H9 (cell line): Measurements from ENCODE around the gene SENP8. TPM values are rescaled to one million over a fixed set of nuclear protein-coding genes. Genes with fewer than 3 reads are reported as not detected.

ENCODE experiments used
- DNase-seq: peaks from one replicate; pipeline ENCODE4 v3.0.0-alpha.2; 2017
- H2AFZ ChIP-seq: one replicate; pipeline ENCODE4 v1.6.1; 2013; ENCODE audit warnings: mild to moderate bottlenecking, low read length, control low read depth, moderate library complexity
- H2AK5ac ChIP-seq: 2 replicates; pipeline ENCODE4 v1.6.1; 2013; ENCODE audit warnings: low read length, control low read depth, mixed read lengths; ENCODE audit not compliant: insufficient read length
- H2BK120ac ChIP-seq: one replicate; pipeline ENCODE4 v1.6.1; 2013; ENCODE audit warnings: low read depth, mild to moderate bottlenecking, low read length, control low read depth, inconsistent platforms; ENCODE audit not compliant: poor library complexity, severe bottlenecking
- H2BK12ac ChIP-seq: 2 replicates; pipeline ENCODE4 v1.6.1; 2013; ENCODE audit warnings: low read length, control low read depth, mixed read lengths, low read depth; ENCODE audit not compliant: insufficient read length
- H2BK15ac ChIP-seq: 2 replicates; pipeline ENCODE4 v1.6.1; 2013; ENCODE audit warnings: low read depth, low read length, control low read depth
- H2BK20ac ChIP-seq: one replicate; pipeline ENCODE4 v1.6.1; 2013; ENCODE audit warnings: low read depth, mild to moderate bottlenecking, low read length, control low read depth, inconsistent platforms; ENCODE audit not compliant: poor library complexity, severe bottlenecking
- H2BK5ac ChIP-seq: 2 replicates; pipeline ENCODE4 v1.6.1; 2013; ENCODE audit warnings: low read length, control low read depth, mixed read lengths; ENCODE audit not compliant: insufficient read length
- H3K14ac ChIP-seq: 2 replicates; pipeline ENCODE4 v1.6.1; 2013; ENCODE audit warnings: low read length, control low read depth; ENCODE audit not compliant: insufficient read depth
- H3K18ac ChIP-seq: 2 replicates; pipeline ENCODE4 v1.6.1; 2013; ENCODE audit warnings: low read depth, mild to moderate bottlenecking, mixed read lengths, low read length, control low read depth; ENCODE audit not compliant: insufficient read length
- H3K23ac ChIP-seq: 2 replicates; pipeline ENCODE4 v1.6.1; 2013; ENCODE audit warnings: low read length, control low read depth, mixed read lengths, low read depth; ENCODE audit not compliant: insufficient read length
- H3K23me2 ChIP-seq: 2 replicates; pipeline ENCODE4 v1.6.1; 2013; ENCODE audit warnings: low read depth, mild to moderate bottlenecking, mixed read lengths, low read length, control low read depth; ENCODE audit not compliant: insufficient read length, poor library complexity, severe bottlenecking
- H3K27ac ChIP-seq: 2 replicates; pipeline ENCODE4 v1.5.1; 2013; ENCODE audit warnings: low read length, control low read depth, mixed read lengths, low read depth; ENCODE audit not compliant: insufficient read length
- H3K27me3 ChIP-seq: 2 replicates; pipeline ENCODE4 v1.6.1; 2013; ENCODE audit warnings: low read length, control low read depth, inconsistent platforms; ENCODE audit not compliant: insufficient read depth
- H3K4ac ChIP-seq: 2 replicates; pipeline ENCODE4 v1.6.1; 2013; ENCODE audit warnings: low read depth, mild to moderate bottlenecking, control low read depth, inconsistent platforms, low read length, moderate library complexity
- H3K4me1 ChIP-seq: 2 replicates; pipeline ENCODE4 v1.6.1; 2013; ENCODE audit warnings: low read length, control low read depth, inconsistent platforms; ENCODE audit not compliant: insufficient read depth
- H3K4me2 ChIP-seq: 2 replicates; pipeline ENCODE4 v1.6.1; 2013; ENCODE audit warnings: low read length, control low read depth, mixed read lengths; ENCODE audit not compliant: insufficient read length, insufficient read depth
- H3K56ac ChIP-seq: 2 replicates; pipeline ENCODE4 v1.6.1; 2013; ENCODE audit warnings: low read depth, mild to moderate bottlenecking, mixed read lengths, low read length, control low read depth; ENCODE audit not compliant: insufficient read length
- H3K79me1 ChIP-seq: 2 replicates; pipeline ENCODE4 v1.6.1; 2013; ENCODE audit warnings: low read depth, mild to moderate bottlenecking, moderate library complexity, low read length, control low read depth, inconsistent platforms; ENCODE audit not compliant: insufficient read depth, poor library complexity, severe bottlenecking
- H3K79me2 ChIP-seq: 2 replicates; pipeline ENCODE4 v1.6.1; 2013; ENCODE audit warnings: low read length, control low read depth, inconsistent platforms; ENCODE audit not compliant: insufficient read depth
- H3K9ac ChIP-seq: 2 replicates; pipeline ENCODE4 v1.6.1; 2013; ENCODE audit warnings: low read length, control low read depth, mixed read lengths; ENCODE audit not compliant: insufficient read length; ENCODE audit errors: extremely low read depth
- H3K9me3 ChIP-seq: one replicate; pipeline ENCODE4 v1.6.1; 2013; ENCODE audit warnings: low read depth, low read length, inconsistent platforms; ENCODE audit not compliant: control insufficient read depth
- H3T11ph ChIP-seq: one replicate; pipeline ENCODE4 v1.6.1; 2013; ENCODE audit warnings: mild to moderate bottlenecking, low read length, control low read depth, inconsistent platforms
- H4K20me1 ChIP-seq: one replicate; pipeline ENCODE4 v1.6.1; 2013; ENCODE audit not compliant: control insufficient read depth, insufficient read length, insufficient read depth
- H4K5ac ChIP-seq: 2 replicates; pipeline ENCODE4 v1.6.1; 2013; ENCODE audit warnings: low read depth, mild to moderate bottlenecking, mixed read lengths, low read length, control low read depth; ENCODE audit not compliant: insufficient read length
- H4K8ac ChIP-seq: replicated peaks from 2 replicates; pipeline ENCODE4 v1.6.1; 2013; ENCODE audit warnings: low read length, control low read depth, mixed read lengths, low read depth; ENCODE audit not compliant: insufficient read length
- H4K91ac ChIP-seq: 2 replicates; pipeline ENCODE4 v1.6.1; 2013; ENCODE audit warnings: low read depth, mild to moderate bottlenecking, moderate library complexity, mixed read lengths, low read length, control low read depth; ENCODE audit not compliant: insufficient read length
- H3K27ac Mint-ChIP-seq, 3 experiments: 2 replicates in 2 of 3; 3 replicates in 1 of 3; pipeline ENCODE4 v1.8.0; 2020 to 2021; ENCODE audit warnings: mixed read lengths in 3 of 3, mild to moderate bottlenecking in 1 of 3, moderate library complexity in 1 of 3
- H3K27me3 Mint-ChIP-seq: 2 replicates; pipeline ENCODE4 v1.8.0; 2021; ENCODE audit warnings: low read depth, mild to moderate bottlenecking, moderate library complexity, mixed read lengths
- H3K36me3 Mint-ChIP-seq, 3 experiments: 2 replicates in 2 of 3; 3 replicates in 1 of 3; pipeline ENCODE4 v1.8.0; 2020 to 2021; ENCODE audit warnings: low read depth in 3 of 3, mixed read lengths in 3 of 3; ENCODE audit not compliant: insufficient read depth in 1 of 3
- H3K4me1 Mint-ChIP-seq, 2 experiments: 2 replicates each; pipeline ENCODE4 v1.8.0; 2020; ENCODE audit warnings: mixed read lengths in 2 of 2
- H3K4me3 Mint-ChIP-seq, 2 experiments: 2 replicates in 1 of 2; 3 replicates in 1 of 2; pipeline ENCODE4 v1.8.0; 2020 to 2021; ENCODE audit warnings: mild to moderate bottlenecking in 2 of 2, mixed read lengths in 2 of 2, moderate library complexity in 1 of 2
- H3K9me3 Mint-ChIP-seq, 2 experiments: 2 replicates in 1 of 2; 3 replicates in 1 of 2; pipeline ENCODE4 v1.8.0; 2020; ENCODE audit warnings: mild to moderate bottlenecking in 2 of 2, mixed read lengths in 2 of 2, moderate library complexity in 1 of 2
- WGBS: extraction: QIAGEN DNeasy Blood & Tissue Kit; methylation state at CpG from one replicate; pipeline ENCODE4 v1.1.7; 2013; ENCODE audit warnings: missing lambda C conversion rate, low lambda C conversion rate, mixed read lengths; ENCODE audit not compliant: insufficient read length; ENCODE audit errors: extremely low coverage; 5-methylcytosine and 5-hydroxymethylcytosine counted together
- total RNA-seq: library from RNA; stranded (reverse); gene quantifications from 2 replicates; pipeline ENCODE4 v1.2.1, GENCODE V29; 2021
- TF ChIP-seq, protein P1 (sequence below): fragments of 200-600 bp; sonication (generic); conservative IDR thresholded peaks from 3 replicates; pipeline ENCODE4 v1.8.0; 2021; ENCODE audit warnings: antibody characterized with exemption, mild to moderate bottlenecking

Gene SENP8
- total RNA-seq, 1 experiment from 2014 or later, result 4.8 TPM

GRCh38 chr15:72184165-72184811, 66.1 kb downstream of the SENP8 start:
- WGBS, result no CpG with 5 or more reads among the region's 34 CpGs
- Histone ChIP-seq H3K18ac (no peak overlapping the region), H3K4me1 (no peaks in the 10 kb centered on the region), H2BK12ac (no peak overlapping the region), H3K79me1 (no peaks in the 10 kb centered on the region), H3K27me3 (no peaks in the 10 kb centered on the region), H2BK120ac (no peak overlapping the region), H4K91ac (no peak overlapping the region), H4K20me1 (no peaks in the 10 kb centered on the region), H3K56ac (no peak overlapping the region), H2BK15ac (no peak overlapping the region), H2BK5ac (no peak overlapping the region), H3K23ac (no peak overlapping the region), H3K14ac (no peak overlapping the region), H3T11ph (no peak overlapping the region), H2BK20ac (no peak overlapping the region), H4K5ac (no peak overlapping the region), H2AK5ac (no peak overlapping the region), H3K23me2 (no peaks in the 10 kb centered on the region), H3K27ac (no peak overlapping the region), H3K4ac (no peak overlapping the region), H3K4me2 (peak overlapping the region; percentile 49), H3K79me2 (no peaks in the 10 kb centered on the region), H3K9me3 (no peaks in the 10 kb centered on the region), H4K8ac (no peak overlapping the region), H3K9ac (no peak overlapping the region), H2AFZ (no peak overlapping the region)
- Mint-ChIP-seq H3K27ac (no peak overlapping the region), H3K9me3 (no peaks in the 10 kb centered on the region), H3K4me1 (peaks cover 7 to 14% of the 10 kb centered on the region in 2 experiments), H3K36me3 (no peaks in the 10 kb centered on the region), H3K4me3 (peak overlapping the region; percentile 48 to 70; a peak in 4 of 5 replicates), H3K27me3 (peaks cover 29% of the 10 kb centered on the region)
- TF ChIP-seq, protein P1, sequence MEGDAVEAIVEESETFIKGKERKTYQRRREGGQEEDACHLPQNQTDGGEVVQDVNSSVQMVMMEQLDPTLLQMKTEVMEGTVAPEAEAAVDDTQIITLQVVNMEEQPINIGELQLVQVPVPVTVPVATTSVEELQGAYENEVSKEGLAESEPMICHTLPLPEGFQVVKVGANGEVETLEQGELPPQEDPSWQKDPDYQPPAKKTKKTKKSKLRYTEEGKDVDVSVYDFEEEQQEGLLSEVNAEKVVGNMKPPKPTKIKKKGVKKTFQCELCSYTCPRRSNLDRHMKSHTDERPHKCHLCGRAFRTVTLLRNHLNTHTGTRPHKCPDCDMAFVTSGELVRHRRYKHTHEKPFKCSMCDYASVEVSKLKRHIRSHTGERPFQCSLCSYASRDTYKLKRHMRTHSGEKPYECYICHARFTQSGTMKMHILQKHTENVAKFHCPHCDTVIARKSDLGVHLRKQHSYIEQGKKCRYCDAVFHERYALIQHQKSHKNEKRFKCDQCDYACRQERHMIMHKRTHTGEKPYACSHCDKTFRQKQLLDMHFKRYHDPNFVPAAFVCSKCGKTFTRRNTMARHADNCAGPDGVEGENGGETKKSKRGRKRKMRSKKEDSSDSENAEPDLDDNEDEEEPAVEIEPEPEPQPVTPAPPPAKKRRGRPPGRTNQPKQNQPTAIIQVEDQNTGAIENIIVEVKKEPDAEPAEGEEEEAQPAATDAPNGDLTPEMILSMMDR, result no peak
- peak; percentile 74 for DNase-seq
